Transverse colon (tissue), 4 donors: ENCODE results near the gene ARHGAP18. TPM values are rescaled to one million over a fixed set of nuclear protein-coding genes. Genes with fewer than 3 reads are reported as not detected.
"Not testable (repeated sequence)": the region's sequence is repeated elsewhere in the genome, so short reads cannot be mapped to it uniquely, and the experiment has no call there.

ENCODE experiments used
- DNase-seq: peaks from one replicate; pipeline ENCODE4 v3.0.0-alpha.2; 2019
- H3K27ac ChIP-seq, 4 donors: fragments of 200-600 bp; sonication (generic); 2 replicates each; pipeline ENCODE4 v1.5.1; 2016 to 2018; ENCODE audit warnings: inconsistent platforms in 4 of 4
- H3K27me3 ChIP-seq: fragments of 200-600 bp; sonication (generic); 2 replicates; pipeline ENCODE4 v1.5.1; 2017; ENCODE audit warnings: inconsistent platforms
- H3K36me3 ChIP-seq, 4 donors: fragments of 200-600 bp; sonication (generic); 2 replicates each; pipeline ENCODE4 v1.5.1; 2017 to 2019; ENCODE audit warnings: inconsistent platforms in 4 of 4
- H3K4me1 ChIP-seq, 4 donors: fragments of 200-600 bp; sonication (generic); 2 replicates each; pipeline ENCODE4 v1.5.1; 2017 to 2020; ENCODE audit warnings: inconsistent platforms in 4 of 4
- H3K4me3 ChIP-seq, 4 donors: fragments of 200-600 bp; sonication (generic); 1 replicate in 1 of 4; 2 replicates in 3 of 4; pipeline versions ENCODE4 v1.5.1 to v1.6.1; 2017 to 2019; ENCODE audit warnings: inconsistent platforms in 4 of 4
- H3K9me3 ChIP-seq, 2 donors: fragments of 200-600 bp; sonication (generic); 2 replicates each; pipeline ENCODE4 v1.5.1; 2017 to 2019; ENCODE audit warnings: inconsistent platforms in 2 of 2
- EP300 ChIP-seq: sonication (generic); formaldehyde crosslinking; IDR thresholded peaks from one replicate; pipeline ENCODE4 v1.6.1; 2017; ENCODE audit warnings: antibody characterized with exemption, low read depth
- POLR2A ChIP-seq: fragments of 450-650 bp; IDR thresholded peaks from one replicate; pipeline ENCODE4 v1.6.1; 2016; ENCODE audit warnings: antibody characterized with exemption, mild to moderate bottlenecking, moderate library complexity
- POLR2AphosphoS5 ChIP-seq, 3 donors: sonication (generic); formaldehyde crosslinking; IDR thresholded peaks; one replicate each; pipeline ENCODE4 v1.6.1; 2016; ENCODE audit warnings: antibody characterized with exemption in 3 of 3
- whole genome bisulfite sequencing, 2 donors: methylation state at CpG; one replicate each; pipeline ENCODE4 v1.1.5; 2018; ENCODE audit warnings: low coverage in 1 of 2; 5-methylcytosine and 5-hydroxymethylcytosine counted together
- in situ Hi-C, 4 donors: fragments of 200-750 bp; cut with MboI; loops; one replicate each; pipeline versions ENCODE4 v1.15.0 to v1.15.1; 2017; ENCODE audit warnings: low sequenced_read_pairs in 3 of 4, low pct_ligation_motif_present in 1 of 4, low pct_unique_long_range_greater_than_20kb in 1 of 4
- intact Hi-C: fragments of 100-400 bp; cut with DNase I; formaldehyde crosslinking; loops from one replicate; pipeline ENCODE4 v1.15.1; 2023; ENCODE audit warnings: low total_unique reads
- total RNA-seq, 4 donors: library from RNA; depleted of rRNA; stranded (reverse); fragments of >200 nt; gene quantifications; one replicate each; pipeline ENCODE4 v1.1.0, GENCODE V29; 2016
- TF ChIP-seq, protein P1 (sequence below), 5 experiments: fragments of 200-600 bp in 3 of 5; fragments of 450-650 bp in 2 of 5; sonication (generic) in 3 of 5; IDR thresholded peaks; 1 replicate in 2 of 5; 2 replicates in 3 of 5; pipeline ENCODE4 v1.5.1; 2016 to 2017; ENCODE audit warnings: antibody characterized with exemption in 5 of 5, inconsistent platforms in 3 of 5, mild to moderate bottlenecking in 2 of 5, moderate library complexity in 1 of 5

The ARHGAP18 gene
- total RNA-seq, 4 donors from 2014 or later, result 5.2 to 21.8 (median 13.0) TPM

DNA sequence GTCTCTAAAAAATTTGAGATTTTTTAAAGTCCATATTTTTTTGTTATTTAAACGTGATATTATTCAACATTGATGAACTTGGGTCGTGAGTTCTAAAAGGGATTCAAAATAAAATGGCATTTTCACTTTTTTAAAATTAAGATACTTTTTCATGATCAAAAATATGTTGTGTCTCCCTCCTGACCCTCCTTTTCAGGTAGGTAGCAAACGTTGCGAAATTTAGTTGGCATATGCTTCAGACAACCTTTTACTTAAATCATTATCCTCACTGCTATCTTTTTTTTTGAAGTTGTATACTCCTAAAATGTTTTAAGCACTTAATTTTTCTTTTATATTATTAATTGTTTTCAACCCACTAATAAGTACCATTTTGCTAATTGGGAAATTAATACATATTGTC, 133.5 kb downstream of the ARHGAP18 start:
- Histone ChIP-seq H3K4me3 (no peak overlapping the region), H3K4me1 (peaks cover 0 to 7% (median 0%) of the 10 kb centered on the region in 4 donors), H3K27me3 (no peaks in the 10 kb centered on the region), H3K27ac (no peak overlapping the region), H3K36me3 (no peaks in the 10 kb centered on the region), H3K9me3 (peaks cover 0 to 5% of the 10 kb centered on the region in 2 donors)
- DNase-seq, result no peak
- TF ChIP-seq, protein P1, sequence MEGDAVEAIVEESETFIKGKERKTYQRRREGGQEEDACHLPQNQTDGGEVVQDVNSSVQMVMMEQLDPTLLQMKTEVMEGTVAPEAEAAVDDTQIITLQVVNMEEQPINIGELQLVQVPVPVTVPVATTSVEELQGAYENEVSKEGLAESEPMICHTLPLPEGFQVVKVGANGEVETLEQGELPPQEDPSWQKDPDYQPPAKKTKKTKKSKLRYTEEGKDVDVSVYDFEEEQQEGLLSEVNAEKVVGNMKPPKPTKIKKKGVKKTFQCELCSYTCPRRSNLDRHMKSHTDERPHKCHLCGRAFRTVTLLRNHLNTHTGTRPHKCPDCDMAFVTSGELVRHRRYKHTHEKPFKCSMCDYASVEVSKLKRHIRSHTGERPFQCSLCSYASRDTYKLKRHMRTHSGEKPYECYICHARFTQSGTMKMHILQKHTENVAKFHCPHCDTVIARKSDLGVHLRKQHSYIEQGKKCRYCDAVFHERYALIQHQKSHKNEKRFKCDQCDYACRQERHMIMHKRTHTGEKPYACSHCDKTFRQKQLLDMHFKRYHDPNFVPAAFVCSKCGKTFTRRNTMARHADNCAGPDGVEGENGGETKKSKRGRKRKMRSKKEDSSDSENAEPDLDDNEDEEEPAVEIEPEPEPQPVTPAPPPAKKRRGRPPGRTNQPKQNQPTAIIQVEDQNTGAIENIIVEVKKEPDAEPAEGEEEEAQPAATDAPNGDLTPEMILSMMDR (IDR thresholded peaks at IDR 0.05), result no peak
- TF ChIP-seq POLR2A (no peak), EP300 (no peak), POLR2AphosphoS5 (IDR thresholded peaks at IDR 0.05) (no peak)
- in situ Hi-C loops, result loop anchor here in 1 of 4 donors (25.0 kb wide), 1 partner anchor 436 kb away; the partner anchor contains the start of gene L3MBTL3
- 88 to 89% methylated on average over 4 of the region's 4 CpGs for WGBS, 2 donors
- intact Hi-C loops, result loop anchor here (10.0 kb wide), 1 partner anchor 72 kb away; no protein-coding TSS in a partner anchor

- no peak overlapping the region for H3K27ac ChIP-seq
- 29 to 36% methylated on average over 7 to 10 of the region's 10 CpGs for WGBS, 2 donors
- in situ Hi-C loops, result loop anchor here in 1 of 4 donors (25.0 kb wide), 1 partner anchor 437 kb away; the partner anchor contains the start of gene L3MBTL3
Observed at GRCh38 chr6:129575378-129576118, 134.4 kb downstream of the ARHGAP18 start.

DNA sequence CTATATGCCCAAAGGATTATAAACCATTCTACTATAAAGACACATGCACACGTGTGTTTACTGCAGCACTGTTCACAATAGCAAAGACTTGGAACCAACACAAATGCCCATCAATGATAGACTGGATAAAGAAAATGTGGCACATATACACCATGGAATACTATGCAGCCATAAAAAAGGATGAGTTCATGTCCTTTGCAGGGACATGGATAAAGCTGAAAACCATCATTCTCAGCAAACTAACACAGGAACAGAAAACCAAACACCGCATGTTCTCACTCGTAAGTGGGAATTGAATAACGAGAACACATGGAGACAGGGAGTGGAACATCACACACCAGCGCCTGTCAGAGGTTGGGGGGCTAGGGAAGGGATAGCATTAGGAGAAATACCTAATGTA, 135.4 kb downstream of the ARHGAP18 start:
- 92 to 97% methylated on average over 5 of the region's 5 CpGs for WGBS, 2 donors
- in situ Hi-C loops (loop anchor here in 1 of 4 donors (25.0 kb wide), 1 partner anchor 438 kb away; the partner anchor contains the start of gene L3MBTL3), intact Hi-C loops (loop anchor here (10.0 kb wide), 1 partner anchor 70 kb away; no protein-coding TSS in a partner anchor)
- not testable (repeated sequence) for H3K27ac ChIP-seq, H3K36me3 ChIP-seq, H3K9me3 ChIP-seq, H3K4me1 ChIP-seq, DNase-seq, H3K27me3 ChIP-seq
- peak overlapping the region in 1 of 4 donors; percentile 26 for H3K4me3 ChIP-seq

More at GRCh38 chr6:129575378-129576118, 134.4 kb downstream of the ARHGAP18 start:
- no peak for DNase-seq
- H3K4me1 ChIP-seq, result peaks cover 0 to 7% (median 0%) of the 10 kb centered on the region in 4 donors
- H3K36me3 ChIP-seq, result no peaks in the 10 kb centered on the region
- peak overlapping the region in 2 of 4 donors; percentile 13 to 26 for H3K4me3 ChIP-seq
- TF ChIP-seq, protein P1 (IDR thresholded peaks at IDR 0.05), result peak; percentile 57 to 60 (median 58)
- TF ChIP-seq POLR2A, result no peak
- no peak for TF ChIP-seq EP300
- TF ChIP-seq POLR2AphosphoS5 (IDR thresholded peaks at IDR 0.05), result no peak
- H3K27me3 ChIP-seq, result no peaks in the 10 kb centered on the region
- intact Hi-C loops, result loop anchor here (10.0 kb wide), 1 partner anchor 71 kb away; no protein-coding TSS in a partner anchor
- H3K9me3 ChIP-seq, result peaks cover 0 to 6% of the 10 kb centered on the region in 2 donors

DNA sequence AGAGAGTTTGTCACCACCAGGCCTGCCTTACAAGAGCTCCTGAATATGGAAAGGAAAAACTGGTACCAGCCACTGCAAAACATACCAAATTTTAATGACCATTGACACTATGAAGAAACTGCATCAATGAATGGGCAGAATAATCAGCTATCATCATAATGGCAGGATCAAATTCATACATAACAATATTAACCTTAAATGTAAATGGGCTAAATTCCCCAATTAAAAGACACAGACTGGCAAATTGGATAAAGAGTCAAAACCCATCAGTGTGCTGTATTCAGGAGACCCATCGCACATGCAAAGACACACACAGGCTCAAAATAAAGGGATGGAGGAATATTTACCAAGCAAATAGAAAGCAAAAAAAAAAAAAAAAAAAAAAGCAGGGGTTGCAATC, 139.0 kb downstream of the ARHGAP18 start:
- H3K27ac ChIP-seq, in situ Hi-C loops, H3K4me1 ChIP-seq, H3K36me3 ChIP-seq, H3K4me3 ChIP-seq, DNase-seq, H3K27me3 ChIP-seq, H3K9me3 ChIP-seq: not testable (repeated sequence)
- WGBS, 2 donors, result 89 to 100% methylated on average over 1 of the region's 1 CpG
- intact Hi-C loops, result loop anchor here (10.0 kb wide), 1 partner anchor 66 kb away; no protein-coding TSS in a partner anchor

GRCh38 chr6:129568015-129568414, 142.0 kb downstream of the ARHGAP18 start:
- no peaks in the 10 kb centered on the region for H3K4me1 ChIP-seq
- in situ Hi-C loops (no loop called here), intact Hi-C loops (no loop called here)
- H3K9me3 ChIP-seq, result peaks cover 0 to 6% of the 10 kb centered on the region in 2 donors
- H3K36me3 ChIP-seq, result no peaks in the 10 kb centered on the region
- H3K4me3 ChIP-seq, result no peak overlapping the region
- WGBS, 2 donors, result 83 to 90% methylated on average over 3 to 4 of the region's 4 CpGs
- H3K27ac ChIP-seq, result no peak overlapping the region
- TF ChIP-seq, protein P1 (IDR thresholded peaks at IDR 0.05), result no peak
- TF ChIP-seq POLR2AphosphoS5 (IDR thresholded peaks at IDR 0.05), result no peak
- no peak for TF ChIP-seq POLR2A
- no peak for TF ChIP-seq EP300
- DNase-seq, result no peak
- no peaks in the 10 kb centered on the region for H3K27me3 ChIP-seq
